NCI-H446 treated with DMSO at 0.1 percent for 48 hours (cell line): ENCODE measurements around the gene MACF1.
"Not testable (repeated sequence)": the region's sequence is repeated elsewhere in the genome, so short reads cannot be mapped to it uniquely, and the experiment has no call there.

ENCODE experiments used
- DNase-seq: peaks from one replicate; lab custom pipeline; 2025; lab: John Stamatoyannopoulos, UW

Gene MACF1

DNA sequence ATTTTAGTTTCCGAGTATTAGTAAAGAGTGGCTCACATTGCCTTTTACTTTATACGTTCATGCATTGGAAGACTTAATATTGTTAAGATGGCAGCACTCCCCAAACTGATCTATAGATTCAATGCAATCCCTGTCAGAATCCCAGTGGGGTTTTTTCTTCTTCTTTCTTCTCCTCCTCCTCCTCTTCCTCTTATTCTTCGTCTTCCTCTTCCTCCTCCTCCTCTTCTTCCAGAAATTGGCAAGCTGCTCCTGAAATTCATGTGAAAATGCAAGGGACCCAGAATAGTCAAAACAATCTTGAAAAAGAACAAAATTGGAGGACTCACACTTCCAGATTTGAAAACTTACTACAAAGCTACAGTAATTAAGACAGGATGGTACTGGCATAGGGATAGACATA lies 23.2 kb upstream of the MACF1 start:
- DNase-seq, result no peak

DNA sequence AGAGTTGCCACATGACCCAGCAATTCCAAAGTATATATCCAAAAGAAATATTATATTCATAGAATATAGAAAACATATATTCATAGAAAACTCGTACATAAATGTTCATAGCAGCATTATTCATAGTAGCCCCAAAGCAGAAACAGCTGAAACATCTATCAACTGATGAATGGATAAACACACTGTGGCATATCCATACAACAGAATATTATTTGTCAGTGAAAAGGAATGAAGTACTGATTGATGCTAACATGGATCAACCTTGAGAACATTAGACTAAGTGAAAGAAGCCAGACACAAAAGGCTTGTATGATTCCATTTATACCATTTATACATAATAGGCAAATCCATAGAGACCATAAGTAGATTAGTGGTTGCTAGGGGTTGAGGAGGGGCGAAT lies 21.7 kb upstream of the MACF1 start:
- no peak for DNase-seq

DNA sequence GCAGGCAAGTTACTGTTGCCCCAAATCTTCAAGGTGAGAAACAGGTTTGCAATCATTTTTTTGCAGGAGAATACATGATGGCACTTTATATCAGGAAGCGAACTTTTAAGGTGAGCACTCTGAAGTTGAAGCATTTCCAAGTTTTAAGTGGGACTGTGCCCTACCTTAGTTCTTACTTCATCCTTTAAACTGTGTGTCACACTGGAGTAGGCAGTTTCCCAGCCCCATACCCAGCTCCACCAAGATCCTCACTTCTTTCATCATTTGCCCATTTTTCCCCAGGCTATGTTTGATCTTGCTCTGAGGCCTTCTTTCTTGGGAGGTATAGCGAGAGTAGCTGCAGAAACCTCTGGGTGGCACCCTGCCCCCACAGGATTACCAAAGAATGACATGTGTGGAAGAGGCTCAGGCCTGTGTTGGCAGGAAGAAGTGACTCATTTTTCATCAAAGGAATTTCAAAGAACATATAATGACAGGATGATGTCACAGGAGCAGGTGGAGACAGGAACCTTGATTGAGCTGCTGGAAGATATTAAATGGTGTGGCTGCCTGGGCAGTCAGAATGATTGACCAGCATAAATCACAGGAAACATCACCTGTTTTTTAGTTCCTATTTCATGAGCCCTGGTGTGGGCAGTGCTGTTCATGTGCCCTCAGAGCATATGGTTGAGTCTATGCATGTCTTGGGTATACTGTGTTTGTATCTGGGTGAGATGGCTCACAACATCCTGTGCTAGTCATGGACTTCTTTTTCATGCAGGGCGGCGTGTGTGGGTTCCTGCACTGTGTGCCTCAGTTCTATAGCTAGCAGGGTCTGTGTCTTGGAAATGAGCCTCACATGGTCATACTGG lies 20.8 kb upstream of the MACF1 start:
- DNase-seq, result peak; percentile 19

DNA sequence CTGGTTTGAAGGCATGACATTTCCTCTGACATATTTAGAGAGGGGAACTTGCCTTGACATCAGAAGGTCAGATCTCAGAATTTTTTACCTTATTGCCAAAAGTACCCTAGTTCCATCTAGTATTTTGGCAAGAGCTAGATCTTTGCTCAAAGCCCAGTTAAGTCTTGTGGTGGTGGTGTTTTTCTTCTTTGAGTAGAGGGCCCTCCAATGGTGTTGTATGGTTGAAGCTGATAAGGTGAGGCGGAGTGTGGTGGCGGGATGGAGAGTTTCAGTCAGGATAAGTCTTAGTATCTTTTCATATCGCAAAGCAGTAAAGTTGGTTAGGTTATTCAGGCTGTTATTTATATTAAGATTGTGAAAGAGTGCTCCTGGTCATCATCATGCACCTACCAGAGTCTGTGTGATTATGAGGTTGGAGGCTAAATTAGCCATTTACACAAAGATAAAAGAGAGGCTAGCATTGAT lies 20.1 kb upstream of the MACF1 start:
- no peak for DNase-seq

DNA sequence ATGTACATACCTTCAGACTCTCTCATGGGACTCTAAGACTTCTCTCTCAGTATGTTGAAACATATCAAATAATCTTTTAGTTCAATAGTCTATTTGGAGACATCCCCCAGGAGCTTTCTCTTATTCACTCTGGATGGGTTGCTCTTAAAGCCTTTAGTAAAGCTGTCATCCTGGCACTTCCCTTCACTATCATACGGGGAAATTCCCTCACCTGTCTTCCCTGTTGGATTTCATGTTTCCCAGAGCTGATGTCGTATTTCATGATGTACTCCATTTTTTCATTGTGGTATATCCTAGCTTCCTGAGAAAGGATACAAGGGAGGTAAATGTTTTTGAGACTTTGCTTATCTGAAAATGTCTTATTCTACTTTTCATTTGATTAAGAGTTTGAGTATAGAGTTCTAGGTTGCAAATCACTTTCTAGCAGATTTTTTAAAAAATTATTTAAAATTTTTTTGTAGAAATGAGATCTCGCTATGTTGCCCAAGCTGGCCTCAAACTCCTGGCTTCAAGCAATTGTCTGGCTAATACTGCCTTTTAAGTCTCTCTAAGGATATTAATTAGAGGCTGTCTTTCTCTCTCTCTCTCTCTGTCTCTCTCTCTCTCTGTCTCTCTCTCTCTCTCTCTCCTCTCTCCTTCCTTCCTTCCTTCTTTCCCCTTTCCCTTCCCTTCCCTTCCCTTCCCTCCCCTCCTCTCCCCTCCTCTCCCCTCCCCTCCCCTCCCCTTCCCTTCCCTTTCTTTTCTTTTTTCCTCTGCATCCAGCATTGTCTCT lies 17.0 kb upstream of the MACF1 start:
- no peak for DNase-seq

DNA sequence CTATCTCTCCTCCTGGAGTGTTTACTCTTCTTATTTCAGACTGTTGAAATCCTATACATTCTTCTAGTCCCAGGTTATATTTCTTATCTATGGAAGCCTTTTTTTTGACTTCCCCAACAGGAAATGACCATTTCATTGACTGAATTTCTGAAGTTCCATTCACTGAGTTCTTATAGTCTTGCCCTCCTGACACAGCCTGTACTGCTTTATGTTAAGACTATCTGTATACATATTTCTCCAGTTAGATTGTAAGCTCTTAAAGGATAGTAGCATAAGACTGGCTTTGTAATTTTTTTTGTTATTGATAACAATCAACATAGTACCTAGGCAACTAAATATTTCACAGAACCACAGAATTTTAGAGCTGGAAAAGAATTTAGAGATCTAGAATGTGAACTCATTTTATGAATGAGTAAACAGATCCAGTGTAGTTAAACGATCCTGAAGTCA lies 14.9 kb upstream of the MACF1 start:
- DNase-seq, result no peak

DNA sequence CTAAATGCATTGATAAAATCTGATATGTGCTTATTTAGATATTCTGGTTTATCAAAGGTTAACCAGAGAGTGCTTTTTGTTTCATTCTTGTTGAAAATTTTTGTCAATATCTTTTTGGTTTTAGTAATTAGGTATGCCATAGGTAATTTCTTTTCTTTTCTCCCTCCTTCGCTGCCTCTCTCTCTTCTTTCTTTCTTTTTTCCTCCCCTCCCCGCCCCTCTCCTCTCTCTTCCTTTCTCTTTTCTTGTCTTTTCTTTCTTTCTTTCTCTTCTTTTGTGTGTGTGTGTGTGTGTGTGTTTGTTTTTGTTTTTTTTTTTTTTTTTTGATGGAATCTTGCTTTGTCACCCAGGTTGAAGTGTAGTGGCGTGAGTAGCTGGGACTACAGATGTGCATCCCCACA lies 14.4 kb upstream of the MACF1 start:
- DNase-seq, result no peak

DNA sequence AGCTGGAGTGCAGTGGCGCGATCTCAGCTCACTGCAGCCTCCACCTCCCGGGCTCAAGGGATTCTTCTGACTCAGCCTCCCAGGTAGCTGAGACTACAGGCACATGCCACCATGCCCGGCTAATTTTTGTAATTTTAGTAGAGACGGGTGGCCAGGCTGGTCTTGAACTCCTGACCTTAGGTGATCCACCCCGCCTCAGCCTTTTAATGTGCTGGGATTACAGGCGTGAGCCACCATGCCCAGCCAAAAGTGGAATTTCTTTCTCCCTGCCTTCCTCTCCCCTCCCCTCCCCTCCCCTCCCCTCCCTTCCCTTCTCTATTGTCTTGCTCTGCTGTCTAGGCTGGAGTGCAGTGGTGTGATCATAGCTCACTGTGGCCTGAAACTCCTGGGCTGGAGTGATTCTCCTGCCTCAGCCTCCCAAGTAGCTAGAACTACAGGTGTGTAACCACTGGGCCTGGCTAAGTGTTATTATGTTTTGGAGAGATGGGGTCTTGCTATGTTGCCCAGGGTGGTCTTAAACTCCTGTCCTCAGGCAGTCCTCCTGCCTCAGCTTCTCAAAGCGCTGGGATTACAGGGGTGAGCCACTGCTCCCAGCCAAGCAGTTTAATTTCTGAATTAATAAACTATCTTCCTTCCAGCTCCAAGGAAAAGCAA lies 10.0 kb upstream of the MACF1 start:
- no peak for DNase-seq

DNA sequence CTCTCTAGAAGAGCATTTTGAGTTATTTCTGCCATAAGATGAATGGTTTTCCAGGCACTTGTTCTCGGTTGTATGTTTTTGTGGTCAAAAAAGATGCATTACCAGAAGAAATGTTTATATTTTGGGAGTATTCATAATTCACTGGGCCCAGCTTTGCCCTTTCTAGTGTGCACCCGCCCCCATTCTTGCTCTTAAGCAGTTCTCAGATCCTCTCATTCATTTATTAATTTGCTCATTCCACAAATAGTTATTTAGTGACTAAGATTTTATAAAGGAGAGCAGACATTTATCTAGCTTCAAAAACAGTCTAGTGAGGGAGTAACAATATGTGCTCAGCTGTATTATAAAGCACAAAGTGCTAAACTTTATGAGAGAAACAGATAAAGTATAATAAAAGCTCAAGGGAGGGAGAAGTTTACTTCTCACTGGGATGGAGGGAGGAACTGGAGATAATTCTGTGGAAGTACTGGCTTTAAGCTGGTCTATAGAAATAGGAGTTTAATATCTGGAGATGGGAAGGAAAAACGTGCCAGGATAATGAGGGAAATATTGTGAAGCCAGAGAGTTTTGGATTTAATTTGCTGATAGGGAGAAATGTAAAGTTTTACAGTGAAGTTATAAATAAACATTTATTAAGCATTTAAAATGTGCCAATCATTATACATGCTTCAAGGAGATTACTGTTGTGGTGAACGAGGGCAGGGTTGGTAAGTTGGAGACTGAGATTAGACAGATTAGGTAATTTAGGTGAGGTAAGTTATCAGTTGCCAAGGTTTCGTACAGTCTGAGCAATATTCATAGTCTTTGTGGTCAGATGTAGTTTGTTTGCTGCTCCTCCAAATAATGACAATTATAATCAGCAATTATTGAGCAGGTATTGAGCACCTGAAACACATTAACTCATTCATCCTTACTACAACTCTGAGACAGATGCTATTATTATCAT lies 9.1 kb upstream of the MACF1 start:
- no peak for DNase-seq

DNA sequence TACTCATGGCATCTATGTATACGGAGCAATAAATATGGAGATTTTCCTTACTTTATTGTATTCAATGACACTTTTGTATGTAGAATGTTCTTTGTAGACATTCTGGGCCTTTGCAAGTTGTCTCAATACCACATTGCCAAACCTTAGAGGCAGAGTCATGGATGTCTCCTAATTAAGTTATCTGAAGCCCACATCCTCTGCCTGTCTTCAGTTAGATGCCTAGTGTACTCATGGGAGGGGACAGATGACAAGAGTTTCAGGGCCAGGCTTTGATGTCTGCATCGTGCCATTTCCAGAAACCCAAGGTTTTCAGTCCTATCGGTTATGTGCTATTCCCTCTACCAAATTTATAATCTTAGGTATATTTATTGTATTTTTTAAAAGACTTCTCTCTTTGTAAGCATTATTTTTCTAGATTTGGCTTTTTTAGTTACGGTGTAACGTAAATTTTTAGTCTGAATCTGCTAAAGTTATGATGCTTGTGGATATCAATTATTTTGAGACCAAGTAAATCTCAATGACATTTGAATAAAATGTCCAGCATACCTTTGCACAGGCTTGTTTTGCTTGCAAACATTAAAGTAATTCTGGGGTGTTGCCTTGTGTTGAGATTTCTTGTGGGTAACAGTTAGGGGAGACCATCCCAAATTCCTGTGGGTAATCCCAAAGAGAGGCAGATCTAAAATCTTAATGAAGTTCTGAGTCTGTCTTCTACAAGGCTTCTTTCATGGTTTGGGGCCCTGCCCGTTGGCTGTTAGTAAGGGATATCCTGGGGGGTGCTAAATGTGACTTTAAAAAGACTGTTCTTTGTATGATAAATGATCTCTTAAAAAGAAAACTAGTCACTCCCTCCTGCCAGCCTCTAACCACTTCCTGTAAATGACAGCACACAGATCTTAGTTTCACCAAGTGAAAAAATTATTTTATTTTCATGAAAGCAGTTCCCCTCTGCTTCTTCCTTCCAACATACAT lies 8.0 kb upstream of the MACF1 start:
- DNase-seq, result no peak

DNA sequence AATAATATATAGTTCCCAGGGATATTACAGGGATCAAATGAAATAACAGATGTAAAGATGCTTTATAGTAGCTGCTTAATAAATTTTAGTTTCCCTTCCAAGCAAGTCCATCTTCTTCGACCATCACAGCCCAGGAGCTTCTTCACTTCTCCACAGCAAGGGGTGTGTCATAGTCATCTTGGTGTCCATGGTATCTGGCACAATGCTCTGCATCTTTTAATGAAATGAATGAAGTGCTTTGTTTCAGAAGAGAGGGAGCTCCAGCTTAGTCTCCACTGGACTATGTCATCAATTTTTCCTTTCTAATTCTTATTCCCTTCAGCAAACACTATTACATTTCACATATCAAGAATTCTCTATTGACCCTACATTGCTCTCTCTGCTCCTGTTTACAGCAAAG lies 4.9 kb upstream of the MACF1 start:
- no peak for DNase-seq

DNA sequence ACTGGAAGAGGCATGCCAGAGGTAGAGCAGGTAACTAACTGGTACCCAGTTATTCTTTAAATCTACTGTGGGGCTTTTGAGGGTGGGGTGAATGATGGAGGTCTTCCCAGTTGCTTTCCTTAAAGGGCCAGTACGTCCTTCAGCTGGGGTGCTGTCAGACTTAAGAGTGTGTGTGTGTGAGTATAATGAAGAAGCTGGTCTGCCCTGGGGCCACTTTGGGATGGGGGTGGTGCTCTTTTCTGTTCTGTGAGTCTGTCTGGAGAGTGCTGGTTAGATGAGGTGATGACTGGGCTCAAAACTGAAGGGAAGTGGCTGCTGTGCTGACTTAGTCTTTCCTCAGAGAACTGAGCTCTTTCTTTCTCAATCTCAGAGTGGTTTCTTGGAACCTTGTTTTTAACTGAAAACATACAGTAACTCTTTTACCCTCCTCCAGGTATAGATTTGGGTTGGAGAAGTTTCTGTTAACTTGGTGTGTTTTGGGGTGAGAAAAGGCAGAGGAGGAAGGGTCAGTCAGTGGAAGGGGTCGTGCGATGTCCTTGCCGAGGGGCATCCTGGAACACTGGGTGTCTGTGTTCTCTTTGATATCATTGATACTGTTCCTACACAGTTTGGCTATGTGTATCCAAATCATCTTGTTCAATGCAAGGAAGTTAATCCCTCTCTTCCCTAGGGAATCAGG lies 746 bp downstream of the MACF1 start:
- no peak for DNase-seq

DNA sequence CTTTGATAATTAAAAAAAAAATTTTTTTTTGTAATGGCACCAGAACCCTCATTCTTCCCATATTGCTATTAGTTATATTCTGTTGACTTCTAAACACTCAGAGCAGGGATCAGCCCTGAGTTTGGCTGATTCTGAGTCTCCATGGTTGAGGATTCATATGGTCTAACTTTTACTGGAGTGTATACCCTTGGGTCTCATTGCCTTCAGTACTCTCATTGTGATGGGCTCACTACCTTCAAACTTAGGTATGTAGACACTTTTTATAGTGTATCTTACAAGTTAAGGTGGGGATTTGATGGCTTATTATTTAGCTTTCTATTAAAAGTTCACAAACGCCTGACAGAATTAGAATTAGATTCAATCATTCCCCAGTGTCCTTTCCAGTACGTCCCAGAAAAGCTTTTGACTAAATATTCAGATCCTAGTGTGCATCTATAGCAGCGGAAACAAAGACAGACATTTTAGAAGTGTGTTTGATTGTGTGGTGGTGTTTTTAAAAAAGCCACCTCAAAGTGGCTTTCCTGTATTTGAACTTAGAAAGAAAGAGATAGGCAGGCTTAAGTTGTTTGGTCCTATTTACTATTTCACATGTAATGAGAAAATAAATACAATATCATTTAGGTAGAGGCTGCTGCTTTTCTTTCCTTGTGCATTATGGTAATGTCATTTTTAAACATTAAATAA lies 1.4 kb downstream of the MACF1 start:
- DNase-seq, result no peak

DNA sequence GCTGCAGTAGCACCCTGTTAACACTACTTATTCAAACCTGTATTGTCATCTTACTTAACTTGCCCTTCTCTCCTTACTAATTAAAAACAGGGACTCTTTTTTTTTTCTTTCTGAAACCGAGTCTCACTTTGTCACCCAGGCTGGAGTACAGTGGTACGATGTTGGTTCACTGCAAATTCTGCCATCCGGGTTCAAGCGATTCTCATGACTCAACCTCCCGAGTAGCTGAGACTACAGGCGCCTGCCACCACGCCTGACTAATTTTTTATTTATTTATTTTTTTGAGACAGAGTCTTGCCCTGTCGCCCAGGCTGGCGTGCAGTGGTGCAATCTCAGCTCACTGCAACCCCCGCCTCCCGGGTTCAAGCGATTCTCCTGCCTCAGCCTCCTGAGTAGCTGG lies 3.9 kb downstream of the MACF1 start:
- DNase-seq, result not testable (repeated sequence)

DNA sequence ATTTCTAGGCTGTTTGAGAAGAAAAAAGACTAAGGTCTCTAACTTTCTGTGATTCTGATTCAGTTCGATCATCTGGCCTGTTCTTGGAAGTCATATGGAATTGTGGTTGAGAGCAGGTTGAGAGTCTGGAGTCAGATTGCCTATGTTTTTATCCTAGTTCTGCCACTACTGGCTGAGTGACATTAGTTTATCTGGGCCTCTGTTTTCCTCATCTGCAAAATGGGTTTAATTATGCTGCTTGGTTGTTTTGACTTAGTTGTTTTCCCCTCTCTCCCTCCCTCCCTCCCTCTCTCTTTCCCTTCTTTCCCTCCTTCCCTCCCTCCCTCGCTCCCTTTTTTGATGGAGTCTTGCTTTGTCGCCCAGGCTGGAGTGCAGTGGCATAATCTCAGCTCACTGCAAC lies 6.2 kb downstream of the MACF1 start:
- no peak for DNase-seq

DNA sequence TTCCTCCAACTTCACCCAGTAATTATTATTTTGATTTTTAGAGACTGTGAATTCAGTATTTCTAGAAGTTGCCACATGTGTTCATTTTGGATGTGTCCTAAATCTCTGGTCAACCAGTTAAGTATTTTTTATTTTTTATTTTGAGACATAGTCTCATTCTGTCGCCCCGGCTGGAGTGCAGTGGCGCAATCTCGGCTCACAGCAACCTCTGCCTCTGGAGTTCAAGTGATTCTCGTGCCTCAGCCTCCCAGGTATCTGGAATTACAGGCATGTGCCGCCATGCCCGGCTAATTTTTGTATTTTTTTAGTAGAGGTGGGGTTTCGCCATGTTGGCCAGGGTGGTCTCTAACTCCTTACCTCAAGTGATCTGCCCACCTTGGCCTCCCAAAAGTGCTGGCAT lies 8.0 kb downstream of the MACF1 start:
- DNase-seq, result no peak

DNA sequence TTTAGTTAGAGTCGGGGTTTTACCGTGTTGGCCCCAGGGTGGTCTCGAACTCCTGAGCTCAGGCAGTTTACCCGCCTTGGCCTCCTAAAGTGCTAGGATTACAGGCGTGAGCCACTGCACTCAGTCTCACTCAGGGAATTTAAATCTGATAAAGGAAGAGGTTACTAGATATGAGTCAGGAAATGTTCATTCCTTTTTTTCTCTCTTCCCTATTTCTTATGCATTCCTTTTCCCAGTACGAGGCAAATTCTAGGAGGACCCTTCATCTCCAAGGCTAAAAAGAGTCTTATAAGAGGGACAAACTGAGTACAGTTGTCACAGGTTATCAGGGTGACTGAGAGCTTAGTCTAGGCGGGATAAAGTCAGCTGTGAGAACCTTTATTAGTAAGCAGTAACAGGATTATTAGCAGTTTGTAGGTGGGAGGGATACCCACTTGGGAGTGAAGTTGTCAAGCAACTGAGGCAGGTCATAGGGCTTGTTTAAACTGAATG lies 9.1 kb downstream of the MACF1 start:
- DNase-seq, result no peak

DNA sequence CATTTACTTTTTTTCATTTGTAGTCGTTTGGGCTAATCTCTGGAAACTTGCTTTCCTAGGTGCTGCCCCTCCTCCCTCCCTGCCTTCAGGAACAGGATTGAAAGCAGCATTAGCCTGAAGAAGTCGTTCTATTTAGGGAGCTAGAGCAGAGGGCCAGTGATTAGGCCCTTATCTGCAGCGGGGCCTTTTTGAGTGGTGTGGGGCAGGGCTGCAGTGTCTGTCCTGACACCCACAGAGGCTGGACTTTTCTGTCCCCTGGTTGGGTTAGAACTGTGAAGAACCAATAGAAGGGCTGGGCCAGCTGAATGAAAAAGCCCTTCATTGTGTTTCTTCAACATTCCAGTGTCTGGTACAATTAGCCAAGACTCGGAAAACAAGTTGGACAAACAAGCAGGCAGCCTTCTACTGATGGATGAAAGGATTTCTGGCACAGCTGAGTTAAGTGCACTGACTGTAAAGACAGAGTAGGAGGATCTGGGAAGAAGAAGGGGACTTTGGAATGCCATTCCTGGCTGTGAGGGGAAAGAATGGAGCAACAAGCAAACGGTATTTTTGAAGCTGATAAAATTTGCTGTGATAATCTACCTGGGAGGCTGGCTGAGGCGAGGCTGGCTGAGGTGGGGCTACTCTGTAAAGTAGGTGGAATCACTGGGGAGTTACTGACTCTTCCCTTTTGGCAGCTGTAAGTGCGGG lies 9.7 kb downstream of the MACF1 start:
- DNase-seq, result no peak

DNA sequence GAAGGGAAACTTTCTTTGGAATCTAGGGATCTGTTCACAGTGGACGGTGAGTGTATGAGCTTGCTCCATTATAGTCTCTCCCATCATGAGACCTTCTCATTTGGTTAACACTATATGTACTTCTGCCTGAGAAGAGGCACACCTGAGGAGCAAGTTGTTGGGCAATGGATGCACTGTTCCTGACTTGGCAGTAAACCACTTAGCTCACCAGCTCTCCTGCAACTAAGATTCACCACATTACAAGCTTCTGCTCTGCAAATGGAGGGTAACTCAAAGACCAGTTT lies 10.2 kb downstream of the MACF1 start:
- DNase-seq, result no peak
